HG02798 (cell line): Measurements from ENCODE around the gene EIF4A3.

ENCODE experiments used
- ATAC-seq: cut with Tn5 transposase; IDR thresholded peaks from one replicate; pipeline ENCODE4 v1.9.1; 2021; ENCODE audit warnings: mild to moderate bottlenecking; ENCODE audit not compliant: unreplicated experiment, poor library complexity

EIF4A3 gene

DNA sequence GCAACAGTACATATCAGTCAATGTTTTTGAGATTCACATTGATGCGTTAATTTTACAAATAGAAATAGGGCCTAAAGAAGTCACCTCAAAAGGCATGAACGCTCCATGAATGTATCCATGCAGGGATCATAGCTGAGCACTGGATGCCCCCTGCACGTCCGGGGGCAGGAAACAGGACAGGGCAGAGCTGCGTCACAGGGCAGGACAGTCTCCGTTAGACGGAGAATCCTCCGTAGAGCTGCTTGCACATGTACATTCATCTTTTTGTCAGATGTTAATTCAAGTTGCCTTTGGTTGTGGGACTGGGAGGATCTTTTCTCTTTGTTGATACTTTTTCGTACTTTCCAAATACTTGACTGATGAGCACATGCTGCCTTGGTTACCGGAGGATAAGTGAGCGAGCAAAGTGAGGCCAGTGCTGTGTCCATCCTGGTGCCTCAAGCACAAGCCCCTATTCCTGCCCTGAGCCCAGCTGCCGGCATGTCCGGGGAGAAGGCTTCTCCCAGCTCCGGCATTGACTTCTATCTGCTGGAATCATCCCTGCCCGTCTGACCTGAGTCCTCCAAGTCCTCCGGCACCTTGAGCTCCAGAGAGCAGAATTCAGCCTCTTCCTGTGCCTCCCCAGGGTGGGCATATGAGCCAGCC, 30.5 kb downstream of the EIF4A3 start:
- no peak for ATAC-seq

GRCh38 chr17:80115159-80115558, 31.8 kb downstream of the EIF4A3 start:
- no peak for ATAC-seq

GRCh38 chr17:80114758-80115157, 32.2 kb downstream of the EIF4A3 start:
- ATAC-seq = no peak

GRCh38 chr17:80113033-80113484, 33.9 kb downstream of the EIF4A3 start:
- no peak for ATAC-seq

- no peak for ATAC-seq
Observed at GRCh38 chr17:80112471-80113032, 34.4 kb downstream of the EIF4A3 start.

DNA sequence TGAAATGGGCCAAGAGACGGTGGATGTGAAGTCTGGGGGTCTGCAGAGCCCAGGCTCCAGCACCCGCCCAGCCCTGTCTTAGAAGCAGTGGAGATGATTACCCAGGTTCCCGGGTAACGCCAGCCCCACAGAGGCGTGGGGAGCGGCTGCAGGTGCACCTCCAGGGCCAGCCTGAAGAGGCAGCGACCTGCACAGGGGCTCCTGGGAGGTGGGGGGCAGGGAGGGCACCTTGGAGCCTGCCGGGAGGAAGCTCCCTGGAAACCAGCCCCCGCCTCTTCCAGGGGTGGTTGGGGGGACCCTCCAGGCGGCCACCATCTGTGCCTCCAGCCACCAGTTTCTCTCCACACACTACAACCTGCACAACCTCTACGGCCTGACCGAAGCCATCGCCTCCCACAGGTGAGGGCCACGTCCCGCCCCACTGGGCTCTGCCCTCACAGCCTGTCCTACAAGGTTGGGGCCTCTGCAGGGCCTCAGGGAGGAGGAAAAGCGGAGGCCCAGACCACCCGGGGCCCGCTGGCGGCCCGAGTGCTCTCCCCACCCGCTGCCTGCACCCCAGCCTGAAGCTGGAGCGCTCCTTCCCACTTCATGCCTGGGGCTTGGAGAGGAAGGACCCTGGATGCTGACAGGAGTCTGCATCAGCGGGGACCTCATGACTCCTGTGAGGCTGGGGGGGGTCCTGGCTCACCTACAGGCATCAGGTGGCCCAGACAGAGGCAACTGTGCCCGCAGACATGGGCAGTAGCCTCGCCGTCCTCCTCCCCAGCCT, 35.0 kb downstream of the EIF4A3 start:
- ATAC-seq = no peak

DNA sequence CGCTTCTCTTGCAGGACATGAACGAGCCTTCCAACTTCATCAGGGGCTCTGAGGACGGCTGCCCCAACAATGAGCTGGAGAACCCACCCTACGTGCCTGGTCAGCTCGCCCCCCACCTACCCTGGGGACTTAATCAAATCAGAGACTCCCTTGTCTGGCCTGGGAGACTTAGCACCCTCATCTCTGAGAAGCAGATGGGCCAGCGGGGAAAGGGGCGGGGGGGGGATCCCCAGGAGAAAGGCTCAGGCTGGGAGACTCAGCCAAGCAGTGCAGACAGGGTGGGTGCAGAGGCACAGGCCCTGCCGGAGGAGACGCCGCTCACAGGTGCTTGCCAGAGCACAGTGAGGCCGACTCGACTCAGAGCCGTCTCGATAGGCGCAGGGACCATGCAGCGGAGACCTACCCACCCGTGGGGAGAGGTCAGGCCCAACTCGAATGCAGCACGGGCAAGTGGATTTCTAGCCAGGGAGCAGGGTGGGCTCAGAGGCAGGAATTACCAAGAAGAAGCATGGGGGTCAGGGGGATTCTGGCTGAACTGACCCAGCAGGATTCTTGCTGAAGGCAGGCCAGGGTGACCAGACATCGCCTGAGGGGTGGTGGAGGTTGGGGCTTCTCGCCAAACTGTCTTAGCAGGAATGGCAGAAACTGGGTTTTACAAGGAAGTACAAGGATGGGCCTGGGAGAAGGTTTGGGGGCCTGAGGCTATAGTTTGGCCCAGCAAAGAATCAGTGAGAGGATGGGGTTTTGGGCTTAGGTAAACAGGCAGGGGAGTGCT, 35.8 kb downstream of the EIF4A3 start:
- ATAC-seq = no peak

- ATAC-seq = no peak
Observed at GRCh38 chr17:80110447-80110812, 36.5 kb downstream of the EIF4A3 start.

DNA sequence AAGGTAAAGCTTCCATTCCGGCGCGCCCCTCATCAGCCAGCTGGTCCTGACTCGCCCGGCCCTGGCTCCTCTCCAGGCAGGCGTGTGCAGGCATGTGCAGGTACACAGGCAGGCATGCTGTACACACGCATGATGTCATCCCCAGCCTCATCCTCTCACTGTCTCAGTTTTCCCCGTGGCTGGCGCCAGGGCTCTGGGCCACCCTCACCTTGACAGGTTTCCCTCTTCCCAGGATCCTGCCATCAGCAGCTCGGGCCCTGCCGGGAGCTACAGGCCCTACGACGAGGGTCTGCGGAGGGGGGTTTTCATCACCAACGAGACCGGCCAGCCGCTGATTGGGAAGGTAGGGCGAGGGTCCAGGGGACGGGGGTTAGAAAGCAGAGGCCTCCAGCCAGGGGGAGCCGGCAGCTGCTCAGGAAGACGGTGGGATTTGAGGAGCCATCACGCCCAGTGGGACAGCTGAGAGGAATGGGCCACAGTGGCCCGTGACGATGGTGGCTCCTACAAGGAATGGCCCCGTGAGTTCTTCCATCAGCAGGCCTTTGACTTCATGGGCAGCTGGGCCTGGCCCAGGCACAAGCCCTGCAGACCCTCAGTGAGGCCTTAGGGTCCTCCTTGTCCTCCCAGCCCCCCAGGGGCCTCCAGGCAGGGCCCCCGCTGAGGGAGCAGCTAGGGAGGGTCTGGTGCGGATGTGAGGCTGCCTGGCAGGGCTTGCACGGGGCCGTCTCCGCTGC, 37.0 kb downstream of the EIF4A3 start:
- no peak for ATAC-seq

DNA sequence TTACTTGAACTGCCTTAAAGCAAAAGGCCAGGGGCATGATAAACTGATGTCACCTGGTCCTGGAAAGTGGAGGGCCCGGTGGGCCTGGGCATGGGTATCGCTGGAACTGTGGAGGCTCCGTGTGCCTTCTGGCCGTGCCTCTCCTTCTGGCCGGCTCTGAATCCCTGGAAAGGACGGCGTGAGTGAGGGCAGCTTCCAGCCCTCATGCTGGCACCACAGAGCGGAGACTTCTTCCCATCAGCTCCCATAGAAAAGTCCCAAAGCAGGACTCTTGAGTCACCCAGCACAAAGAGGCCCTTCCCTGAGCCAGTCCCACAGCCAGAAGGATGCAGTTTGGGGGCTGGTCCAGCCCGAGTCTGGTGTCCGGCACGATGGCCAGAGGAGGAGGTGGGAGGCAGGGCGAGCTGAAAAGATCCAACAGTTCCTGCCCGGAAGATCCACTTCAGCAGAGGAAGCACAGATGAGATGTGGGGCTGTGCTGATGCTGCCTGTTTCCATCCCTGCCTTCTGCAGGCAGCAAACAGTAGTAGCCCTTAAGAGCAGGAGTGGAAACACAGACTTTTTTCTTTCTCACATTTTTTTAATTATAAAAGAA, 37.8 kb downstream of the EIF4A3 start:
- ATAC-seq = no peak

GRCh38 chr17:80108036-80108971, 38.6 kb downstream of the EIF4A3 start:
- no peak for ATAC-seq

GRCh38 chr17:80107231-80108021, 39.5 kb downstream of the EIF4A3 start:
- no peak for ATAC-seq

GRCh38 chr17:80106751-80107150, 40.2 kb downstream of the EIF4A3 start:
- ATAC-seq = no peak

GRCh38 chr17:80106176-80106575, 40.8 kb downstream of the EIF4A3 start:
- ATAC-seq = no peak

GRCh38 chr17:80105762-80106161, 41.2 kb downstream of the EIF4A3 start:
- ATAC-seq = no peak

DNA sequence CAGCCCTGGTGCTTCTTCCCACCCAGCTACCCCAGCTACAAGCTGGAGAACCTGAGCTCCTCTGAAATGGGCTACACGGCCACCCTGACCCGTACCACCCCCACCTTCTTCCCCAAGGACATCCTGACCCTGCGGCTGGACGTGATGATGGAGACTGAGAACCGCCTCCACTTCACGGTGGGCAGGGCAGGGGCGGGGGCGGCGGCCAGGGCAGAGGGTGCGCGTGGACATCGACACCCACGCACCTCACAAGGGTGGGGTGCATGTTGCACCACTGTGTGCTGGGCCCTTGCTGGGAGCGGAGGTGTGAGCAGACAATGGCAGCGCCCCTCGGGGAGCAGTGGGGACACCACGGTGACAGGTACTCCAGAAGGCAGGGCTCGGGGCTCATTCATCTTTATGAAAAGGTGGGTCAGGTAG, 42.0 kb downstream of the EIF4A3 start:
- ATAC-seq = no peak

- no peak for ATAC-seq
Observed at GRCh38 chr17:80104321-80104955, 42.5 kb downstream of the EIF4A3 start.
